ENCODE results near the gene CCL25.
A peak's percentile ranks its signal among the peaks of the same experiment; 100 is the strongest.

Gene CCL25

GRCh38 chr19:8046569-8047165 lies 5.9 kb upstream of the CCL25 start:
- no peak for DNase-seq

GRCh38 chr19:8050274-8051096 lies 2.1 kb upstream of the CCL25 start:
- DNase-seq = peak; percentile 94

GRCh38 chr19:8054169-8054568 lies 1.6 kb downstream of the CCL25 start:
- DNase-seq = no peak

GRCh38 chr19:8056533-8056932 lies 4.0 kb downstream of the CCL25 start:
- no peak for DNase-seq

GRCh38 chr19:8057545-8058270 lies 5.1 kb downstream of the CCL25 start:
- DNase-seq = no peak

- DNase-seq = no peak
These were observed 12.6 kb downstream of the CCL25 start for GRCh38 chr19:8064911-8065874.

- DNase-seq = no peak
These were observed 13.3 kb downstream of the CCL25 start for GRCh38 chr19:8065875-8066261.

GRCh38 chr19:8069096-8069973 lies 16.8 kb downstream of the CCL25 start:
- DNase-seq = no peak

GRCh38 chr19:8071912-8072311 lies 19.4 kb downstream of the CCL25 start:
- no peak for DNase-seq

GRCh38 chr19:8074501-8074900 lies 21.9 kb downstream of the CCL25 start:
- no peak for DNase-seq

GRCh38 chr19:8075158-8076074 lies 22.9 kb downstream of the CCL25 start:
- DNase-seq = no peak

GRCh38 chr19:8079988-8080387 lies 27.4 kb downstream of the CCL25 start:
- DNase-seq = no peak

- DNase-seq = no peak
These were observed 28.3 kb downstream of the CCL25 start for GRCh38 chr19:8080832-8081231.

GRCh38 chr19:8081569-8082550 lies 29.3 kb downstream of the CCL25 start:
- DNase-seq = no peak

GRCh38 chr19:8083141-8083540 lies 30.6 kb downstream of the CCL25 start:
- no peak for DNase-seq

- no peak for DNase-seq
These were observed 31.6 kb downstream of the CCL25 start for GRCh38 chr19:8084152-8084551.

GRCh38 chr19:8085598-8086408 lies 33.2 kb downstream of the CCL25 start:
- DNase-seq = no peak

- DNase-seq = no peak
These were observed 34.3 kb downstream of the CCL25 start for GRCh38 chr19:8086849-8087248.

All from GDM1 (cell line).